Measurements from ENCODE around the gene TFE3. TPM values are rescaled to one million over a fixed set of nuclear protein-coding genes. Genes with fewer than 3 reads are reported as not detected.
"Not testable (repeated sequence)": the region's sequence is repeated elsewhere in the genome, so short reads cannot be mapped to it uniquely, and the experiment has no call there.

Gene TFE3
- polyA plus RNA-seq, 5 donors = 33.3 to 46.8 (median 42.2) TPM

GRCh38 chrX:49002091-49002935 lies 40.8 kb downstream of the TFE3 start, which contains the start of gene GRIPAP1:
Gene GRIPAP1, minus strand, starts transcription at chrX:49002264. Its CDS starts 35 bp downstream, at chrX:49002229.
- DNase-seq = peak; percentile 87 to 88

- peak in 1 of 2 donors; percentile 18 for DNase-seq
Observed at GRCh38 chrX:49001521-49002090, 41.6 kb downstream of the TFE3 start.

DNA sequence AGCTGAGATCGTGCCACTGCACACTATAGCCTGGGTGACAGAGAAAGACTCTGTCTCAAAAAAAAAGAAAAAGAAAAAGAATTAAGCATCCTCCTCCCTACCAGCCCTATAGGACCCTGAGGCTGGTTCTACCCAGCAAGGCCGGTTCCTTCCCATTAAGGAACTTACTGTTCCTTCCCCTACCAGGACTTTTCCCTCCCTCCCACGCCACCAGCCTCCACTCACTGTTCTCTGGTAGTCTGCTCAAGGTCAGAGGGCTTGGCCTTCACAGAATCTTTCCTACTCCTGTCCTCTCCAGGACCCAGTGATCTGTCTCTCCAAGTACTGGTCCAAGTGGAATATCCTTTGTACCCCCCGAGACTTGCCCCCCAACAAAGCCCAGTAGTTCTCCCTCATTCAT lies 42.5 kb downstream of the TFE3 start:
- DNase-seq = no peak

DNA sequence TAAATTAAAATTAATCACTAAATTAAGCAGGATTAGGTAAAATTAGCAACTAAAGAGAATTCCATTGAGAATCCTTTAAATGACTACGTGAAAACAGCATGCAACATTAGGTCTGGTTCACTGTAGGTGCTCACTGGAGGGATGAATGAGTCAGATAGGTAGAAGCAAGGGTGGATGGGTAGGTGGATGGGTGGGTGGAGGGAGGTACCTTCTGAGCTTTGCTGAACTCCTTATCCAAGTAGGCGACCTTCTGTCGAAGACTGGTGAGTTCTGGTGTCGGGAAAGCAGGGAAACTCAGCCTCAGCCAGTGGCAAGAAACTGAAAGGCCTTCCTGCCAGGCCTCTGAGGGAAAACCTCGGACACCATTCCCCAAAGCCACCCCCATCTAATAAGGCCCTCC lies 44.1 kb downstream of the TFE3 start:
- DNase-seq = no peak

GRCh38 chrX:48998391-48998790 lies 44.8 kb downstream of the TFE3 start:
- no peak for DNase-seq

- no peak for DNase-seq
Observed at GRCh38 chrX:48997865-48998264, 45.3 kb downstream of the TFE3 start.

DNA sequence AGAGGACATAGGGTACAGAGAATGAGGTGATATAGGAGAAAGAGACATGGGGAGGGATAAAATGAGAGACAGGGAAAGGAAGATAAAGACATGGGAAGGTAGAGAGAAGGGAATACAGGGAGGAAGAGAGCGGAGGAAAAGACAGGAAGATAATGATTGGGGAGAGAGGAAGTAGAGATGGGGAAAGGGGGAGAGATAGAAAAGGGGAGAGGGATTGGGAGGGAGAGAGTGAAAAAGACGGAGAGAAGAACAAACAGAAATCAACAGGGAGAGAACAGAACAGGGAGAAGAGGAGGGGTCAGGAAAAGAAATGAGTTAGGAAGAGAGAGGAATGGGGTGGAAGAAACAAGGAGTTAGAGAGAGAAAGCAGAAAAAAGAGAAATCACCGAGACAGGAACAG lies 45.7 kb downstream of the TFE3 start:
- no peak for DNase-seq

GRCh38 chrX:48996969-48997368 lies 46.2 kb downstream of the TFE3 start:
- no peak for DNase-seq

GRCh38 chrX:48992341-48992740 lies 50.8 kb downstream of the TFE3 start:
- no peak for DNase-seq

- DNase-seq = no peak
Observed at GRCh38 chrX:48989483-48989882, 53.7 kb downstream of the TFE3 start.

- DNase-seq = no peak
Observed at GRCh38 chrX:48983896-48984295, 59.3 kb downstream of the TFE3 start.

DNA sequence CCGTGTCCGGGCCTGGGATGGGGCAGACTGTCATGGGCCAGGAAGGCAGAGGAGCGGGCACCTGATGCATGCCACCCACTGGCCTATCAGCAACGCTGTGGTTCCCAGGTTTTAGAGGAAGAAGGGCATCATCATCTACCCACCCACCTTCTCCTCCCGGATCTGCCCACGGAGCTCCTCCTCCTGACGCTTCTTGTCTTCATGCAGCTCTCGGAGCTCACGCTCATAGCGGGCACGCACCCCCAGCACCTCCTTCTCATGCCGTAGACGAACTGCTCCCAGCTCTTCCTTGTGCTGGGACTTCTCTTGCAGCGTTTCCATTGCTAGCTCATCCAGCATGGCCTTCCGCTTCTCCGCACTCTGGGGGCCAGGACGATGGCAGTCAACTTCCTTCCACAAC lies 60.1 kb downstream of the TFE3 start:
- no peak for DNase-seq

- no peak for DNase-seq
Observed at GRCh38 chrX:48981178-48981577, 62.0 kb downstream of the TFE3 start.

DNA sequence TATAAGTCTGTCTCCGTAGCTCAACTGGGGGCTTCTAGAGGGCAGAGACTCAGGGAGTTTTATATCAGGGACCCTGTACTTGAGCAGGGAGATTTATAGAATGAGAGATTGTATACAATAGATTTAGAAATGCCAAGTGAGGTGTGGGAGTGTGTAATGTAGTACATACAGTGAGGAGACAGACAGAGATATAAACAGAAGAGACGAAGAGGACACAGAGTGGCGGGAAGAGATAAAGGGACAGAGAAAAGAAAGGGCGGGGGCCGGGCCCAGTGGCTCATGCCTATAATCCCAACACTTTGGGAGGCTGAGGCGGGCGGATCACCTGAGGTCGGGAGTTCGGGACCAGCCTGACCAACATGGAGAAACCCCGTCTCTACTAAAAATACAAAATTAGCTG lies 62.8 kb downstream of the TFE3 start:
- not testable (repeated sequence) for DNase-seq

Other genes starting within 250 kb of the TFE3 start
- gene HDAC6, start 241.3 kb downstream of the TFE3 start, polyA plus RNA-seq (ENCODE audit: insufficient read depth in 1 of 5, insufficient read length in 5 of 5, low replicate concordance in 1 of 5) = 100 to 1,000 TPM; 146 to 175 (median 168) TPM
- gene ERAS, start 216.8 kb downstream of the TFE3 start, polyA plus RNA-seq (ENCODE audit: insufficient read depth in 1 of 5, insufficient read length in 5 of 5, low replicate concordance in 1 of 5) = under 1 TPM in 4 of 5 donors, not detected in 1; 0.14 to 0.30 (median 0.22) TPM
- 1 to 10 TPM; 2.0 to 5.6 (median 3.5) TPM for gene PCSK1N, start 207.7 kb downstream of the TFE3 start, polyA plus RNA-seq (ENCODE audit: insufficient read depth in 1 of 5, insufficient read length in 5 of 5, low replicate concordance in 1 of 5)
- 10 to 100 TPM; 25.3 to 46.0 (median 34.9) TPM for gene TIMM17B, start 145.6 kb downstream of the TFE3 start, polyA plus RNA-seq (ENCODE audit: insufficient read depth in 1 of 5, insufficient read length in 5 of 5, low replicate concordance in 1 of 5)
- gene PQBP1, start 145.4 kb downstream of the TFE3 start, polyA plus RNA-seq (ENCODE audit: insufficient read depth in 1 of 5, insufficient read length in 5 of 5, low replicate concordance in 1 of 5) = 10 to 100 TPM; 69.9 to 96.9 (median 77.4) TPM
- gene SLC35A2, start 131.7 kb downstream of the TFE3 start, polyA plus RNA-seq (ENCODE audit: insufficient read depth in 1 of 5, insufficient read length in 5 of 5, low replicate concordance in 1 of 5) = 10 to 100 TPM; 19.7 to 30.4 (median 23.2) TPM
- gene PIM2, start 124.3 kb downstream of the TFE3 start, polyA plus RNA-seq (ENCODE audit: insufficient read depth in 1 of 5, insufficient read length in 5 of 5, low replicate concordance in 1 of 5) = 1 to 10 TPM; 5.4 to 8.4 (median 6.7) TPM
- 10 to 100 TPM; 46.3 to 59.4 (median 55.7) TPM for gene OTUD5, start 85.8 kb downstream of the TFE3 start, polyA plus RNA-seq (ENCODE audit: insufficient read depth in 1 of 5, insufficient read length in 5 of 5, low replicate concordance in 1 of 5)
- gene KCND1, start 71.5 kb downstream of the TFE3 start, polyA plus RNA-seq (ENCODE audit: insufficient read depth in 1 of 5, insufficient read length in 5 of 5, low replicate concordance in 1 of 5) = 1 to 10 TPM; 3.5 to 4.3 (median 4.0) TPM
- gene GRIPAP1, start 41.1 kb downstream of the TFE3 start, polyA plus RNA-seq (ENCODE audit: insufficient read depth in 1 of 5, insufficient read length in 5 of 5, low replicate concordance in 1 of 5) = 10 to 100 TPM; 49.1 to 64.6 (median 56.9) TPM
- 10 to 100 TPM; 11.4 to 19.0 (median 16.9) TPM for gene CCDC120, start 15.6 kb upstream of the TFE3 start, polyA plus RNA-seq (ENCODE audit: insufficient read depth in 1 of 5, insufficient read length in 5 of 5, low replicate concordance in 1 of 5)
- gene PRAF2, start 30.6 kb upstream of the TFE3 start, polyA plus RNA-seq (ENCODE audit: insufficient read depth in 1 of 5, insufficient read length in 5 of 5, low replicate concordance in 1 of 5) = 10 to 100 TPM; 28.8 to 40.9 (median 35.7) TPM
- 10 to 100 TPM; 40.9 to 61.7 (median 48.2) TPM for gene WDR45, start 36.5 kb upstream of the TFE3 start, polyA plus RNA-seq (ENCODE audit: insufficient read depth in 1 of 5, insufficient read length in 5 of 5, low replicate concordance in 1 of 5)
- gene GPKOW, start 80.4 kb upstream of the TFE3 start, polyA plus RNA-seq (ENCODE audit: insufficient read depth in 1 of 5, insufficient read length in 5 of 5, low replicate concordance in 1 of 5) = 10 to 100 TPM; 20.5 to 26.9 (median 21.1) TPM
- gene MAGIX, start 119.4 kb upstream of the TFE3 start, polyA plus RNA-seq (ENCODE audit: insufficient read depth in 1 of 5, insufficient read length in 5 of 5, low replicate concordance in 1 of 5) = 1 to 10 TPM; 1.5 to 4.0 (median 2.1) TPM
- 10 to 100 TPM; 41.4 to 63.7 (median 55.9) TPM for gene PLP2, start 128.5 kb upstream of the TFE3 start, polyA plus RNA-seq (ENCODE audit: insufficient read depth in 1 of 5, insufficient read length in 5 of 5, low replicate concordance in 1 of 5)
- gene PRICKLE3, start 143.0 kb upstream of the TFE3 start, polyA plus RNA-seq (ENCODE audit: insufficient read depth in 1 of 5, insufficient read length in 5 of 5, low replicate concordance in 1 of 5) = 1 to 10 TPM; 4.2 to 7.3 (median 6.4) TPM
- gene SYP, start 156.8 kb upstream of the TFE3 start, polyA plus RNA-seq (ENCODE audit: insufficient read depth in 1 of 5, insufficient read length in 5 of 5, low replicate concordance in 1 of 5) = 1 to 10 TPM; 2.8 to 3.5 (median 3.1) TPM
- gene CACNA1F, start 190.0 kb upstream of the TFE3 start, polyA plus RNA-seq (ENCODE audit: insufficient read depth in 1 of 5, insufficient read length in 5 of 5, low replicate concordance in 1 of 5) = under 1 TPM; 0.09 to 0.66 (median 0.45) TPM
- gene CCDC22, start 192.1 kb upstream of the TFE3 start, polyA plus RNA-seq (ENCODE audit: insufficient read depth in 1 of 5, insufficient read length in 5 of 5, low replicate concordance in 1 of 5) = 10 to 100 TPM; 11.4 to 19.4 (median 14.0) TPM
- gene FOXP3, start 221.4 kb upstream of the TFE3 start, polyA plus RNA-seq (ENCODE audit: insufficient read depth in 1 of 5, insufficient read length in 5 of 5, low replicate concordance in 1 of 5) = under 1 TPM; 0.32 to 0.73 (median 0.69) TPM
- 1 to 10 TPM; 4.8 to 8.1 (median 5.8) TPM for gene PPP1R3F, start 226.4 kb upstream of the TFE3 start, polyA plus RNA-seq (ENCODE audit: insufficient read depth in 1 of 5, insufficient read length in 5 of 5, low replicate concordance in 1 of 5)

Data from right lung (tissue), 5 donors.